ENCODE measurements around the gene HTRA3. TPM values are rescaled to one million over a fixed set of nuclear protein-coding genes. Genes with fewer than 3 reads are reported as not detected.

The HTRA3 gene
- total RNA-seq, 2 donors from 2014 or later: 3.2 to 4.6 TPM

DNA sequence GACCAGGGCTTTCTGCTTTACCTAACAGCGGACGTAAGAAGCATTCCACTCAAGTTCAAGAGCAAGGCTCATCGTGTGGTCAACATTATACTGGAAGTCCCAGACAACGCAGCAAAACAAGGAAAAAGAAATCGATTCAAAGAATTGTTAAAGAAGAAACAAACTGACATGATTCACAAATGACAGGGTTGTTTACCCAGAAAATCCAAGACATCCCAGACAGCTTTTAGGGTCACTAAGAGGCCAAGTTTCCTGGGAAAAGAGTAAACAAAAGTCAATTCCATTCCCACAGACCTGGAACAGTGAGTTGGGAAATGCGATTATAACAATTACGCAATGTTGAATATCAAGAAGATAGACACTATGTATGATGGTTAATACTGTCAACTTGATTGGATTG lies 21.5 kb upstream of the HTRA3 start:
- no peaks in the 10 kb centered on the region for H3K9me3 ChIP-seq (ENCODE audit: control insufficient read depth, low read length)
- peaks cover 6% of the 10 kb centered on the region for H3K4me1 Mint-ChIP-seq
- 95 to 96% methylated on average over 6 to 7 of the region's 7 CpGs for WGBS, 2 experiments (ENCODE audit: insufficient coverage in 1 of 2, insufficient read length in 1 of 2)
- no peaks in the 10 kb centered on the region for H3K27me3 Mint-ChIP-seq (ENCODE audit: insufficient read depth)
- no peaks in the 10 kb centered on the region for H3K27me3 ChIP-seq (ENCODE audit: control insufficient read depth, insufficient read depth, low read length, poor library complexity, severe bottlenecking)
- peaks cover 6% of the 10 kb centered on the region for H3K4me1 ChIP-seq (ENCODE audit: control insufficient read depth, insufficient read depth, low read length)
- H3K27ac Mint-ChIP-seq: no peak overlapping the region
- no peak overlapping the region for H3K9ac ChIP-seq (ENCODE audit: extremely low read depth, low read length, poor library complexity, severe bottlenecking)
- no peak overlapping the region for H3K4me3 ChIP-seq (ENCODE audit: low read length)
- TF ChIP-seq, protein P1, sequence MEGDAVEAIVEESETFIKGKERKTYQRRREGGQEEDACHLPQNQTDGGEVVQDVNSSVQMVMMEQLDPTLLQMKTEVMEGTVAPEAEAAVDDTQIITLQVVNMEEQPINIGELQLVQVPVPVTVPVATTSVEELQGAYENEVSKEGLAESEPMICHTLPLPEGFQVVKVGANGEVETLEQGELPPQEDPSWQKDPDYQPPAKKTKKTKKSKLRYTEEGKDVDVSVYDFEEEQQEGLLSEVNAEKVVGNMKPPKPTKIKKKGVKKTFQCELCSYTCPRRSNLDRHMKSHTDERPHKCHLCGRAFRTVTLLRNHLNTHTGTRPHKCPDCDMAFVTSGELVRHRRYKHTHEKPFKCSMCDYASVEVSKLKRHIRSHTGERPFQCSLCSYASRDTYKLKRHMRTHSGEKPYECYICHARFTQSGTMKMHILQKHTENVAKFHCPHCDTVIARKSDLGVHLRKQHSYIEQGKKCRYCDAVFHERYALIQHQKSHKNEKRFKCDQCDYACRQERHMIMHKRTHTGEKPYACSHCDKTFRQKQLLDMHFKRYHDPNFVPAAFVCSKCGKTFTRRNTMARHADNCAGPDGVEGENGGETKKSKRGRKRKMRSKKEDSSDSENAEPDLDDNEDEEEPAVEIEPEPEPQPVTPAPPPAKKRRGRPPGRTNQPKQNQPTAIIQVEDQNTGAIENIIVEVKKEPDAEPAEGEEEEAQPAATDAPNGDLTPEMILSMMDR (conservative IDR thresholded peaks at IDR 0.05): no peak
- H3K9me3 Mint-ChIP-seq: peaks cover 4% of the 10 kb centered on the region
- DNase-seq: no peak
- H3K4me3 Mint-ChIP-seq: no peak overlapping the region
- H3K36me3 Mint-ChIP-seq (ENCODE audit: low read depth): no peaks in the 10 kb centered on the region
- no peaks in the 10 kb centered on the region for H3K36me3 ChIP-seq (ENCODE audit: control insufficient read depth, insufficient read depth, low read length)
- no peak overlapping the region for H3K27ac ChIP-seq (ENCODE audit: low read depth, low read length)

DNA sequence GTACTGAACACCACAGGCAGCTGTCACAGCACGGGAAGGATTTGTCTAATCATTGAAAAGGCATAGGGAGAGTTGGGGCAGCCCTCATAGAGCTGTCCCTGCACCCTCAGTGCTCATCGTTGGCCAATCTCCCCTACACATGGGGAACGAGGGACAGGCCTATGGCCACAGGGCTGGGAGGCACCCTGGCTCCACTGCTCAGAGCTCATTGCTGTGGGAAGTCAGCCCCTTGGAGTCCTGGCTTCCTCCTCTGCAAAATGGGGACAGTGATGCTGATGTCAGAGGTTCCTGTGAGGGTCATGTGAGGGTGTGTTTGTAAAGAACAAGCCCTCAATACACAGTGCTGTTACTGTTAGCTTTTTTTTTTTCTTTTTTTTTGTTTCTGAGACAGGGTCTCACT lies 19.3 kb upstream of the HTRA3 start:
- Histone ChIP-seq H3K36me3 (ENCODE audit: control insufficient read depth, insufficient read depth, low read length) (no peaks in the 10 kb centered on the region), H3K4me3 (ENCODE audit: low read length) (no peak overlapping the region), H3K27me3 (ENCODE audit: control insufficient read depth, insufficient read depth, low read length, poor library complexity, severe bottlenecking) (no peaks in the 10 kb centered on the region), H3K9me3 (ENCODE audit: control insufficient read depth, low read length) (no peaks in the 10 kb centered on the region), H3K4me1 (ENCODE audit: control insufficient read depth, insufficient read depth, low read length) (peaks cover 9% of the 10 kb centered on the region), H3K27ac (ENCODE audit: low read depth, low read length) (no peak overlapping the region), H3K9ac (ENCODE audit: extremely low read depth, low read length, poor library complexity, severe bottlenecking) (no peak overlapping the region)
- 50 to 91% methylated on average over 1 to 3 of the region's 3 CpGs for WGBS, 2 experiments (ENCODE audit: insufficient coverage in 1 of 2, insufficient read length in 1 of 2)
- DNase-seq: no peak
- Mint-ChIP-seq H3K27ac (no peak overlapping the region), H3K9me3 (peaks cover 3% of the 10 kb centered on the region), H3K4me1 (peaks cover 7% of the 10 kb centered on the region), H3K36me3 (ENCODE audit: low read depth) (no peaks in the 10 kb centered on the region), H3K27me3 (ENCODE audit: insufficient read depth) (no peaks in the 10 kb centered on the region), H3K4me3 (no peak overlapping the region)
- TF ChIP-seq, protein P1 (conservative IDR thresholded peaks at IDR 0.05): no peak

DNA sequence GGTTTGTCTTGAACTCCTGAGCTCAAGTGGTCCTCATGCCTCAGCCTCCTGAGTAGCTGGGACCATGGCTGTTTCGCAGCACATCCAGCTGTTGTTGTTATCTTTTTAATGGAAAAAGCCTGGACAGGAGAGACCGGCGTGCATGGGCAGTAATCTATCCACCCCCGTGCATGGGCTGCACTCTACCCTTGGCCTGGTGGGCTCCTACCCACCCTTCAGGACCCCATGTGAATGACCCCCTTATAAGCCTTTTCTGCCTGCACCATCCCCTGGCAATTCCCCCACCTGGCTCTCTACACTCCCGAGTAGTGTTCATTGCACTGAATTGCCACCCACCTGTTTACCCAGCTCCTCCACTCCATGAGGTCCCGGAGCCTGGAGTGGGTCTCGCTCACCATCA lies 18.9 kb upstream of the HTRA3 start:
- Mint-ChIP-seq H3K4me1 (peaks cover 7% of the 10 kb centered on the region), H3K27me3 (ENCODE audit: insufficient read depth) (no peaks in the 10 kb centered on the region), H3K9me3 (no peaks in the 10 kb centered on the region), H3K27ac (no peak overlapping the region), H3K36me3 (ENCODE audit: low read depth) (no peaks in the 10 kb centered on the region), H3K4me3 (no peak overlapping the region)
- TF ChIP-seq, protein P1 (conservative IDR thresholded peaks at IDR 0.05): no peak
- H3K4me1 ChIP-seq (ENCODE audit: control insufficient read depth, insufficient read depth, low read length): peaks cover 9% of the 10 kb centered on the region
- H3K27me3 ChIP-seq (ENCODE audit: control insufficient read depth, insufficient read depth, low read length, poor library complexity, severe bottlenecking): no peaks in the 10 kb centered on the region
- H3K27ac ChIP-seq (ENCODE audit: low read depth, low read length): no peak overlapping the region
- H3K9ac ChIP-seq (ENCODE audit: extremely low read depth, low read length, poor library complexity, severe bottlenecking): no peak overlapping the region
- no peaks in the 10 kb centered on the region for H3K9me3 ChIP-seq (ENCODE audit: control insufficient read depth, low read length)
- WGBS, 2 experiments (ENCODE audit: insufficient coverage in 1 of 2, insufficient read length in 1 of 2): 87 to 93% methylated on average over 6 to 7 of the region's 7 CpGs
- no peak overlapping the region for H3K4me3 ChIP-seq (ENCODE audit: low read length)
- no peak for DNase-seq
- no peaks in the 10 kb centered on the region for H3K36me3 ChIP-seq (ENCODE audit: control insufficient read depth, insufficient read depth, low read length)
